Neural progenitor cell (in vitro differentiated cells): ENCODE data around the gene SCGB3A1. TPM values are rescaled to one million over a fixed set of nuclear protein-coding genes. Genes with fewer than 3 reads are reported as not detected.

ENCODE experiments used
- DNase-seq: peaks from one replicate; pipeline ENCODE4 v3.0.0-alpha.2; 2016; ENCODE audit warnings: low spot score
- H2AFZ ChIP-seq: fragments of 200-600 bp; sonication (generic); replicated peaks from 2 replicates; pipeline ENCODE4 v1.6.1; 2016; ENCODE audit warnings: antibody characterized with exemption
- H3F3A ChIP-seq: fragments of 200-600 bp; sonication (generic); 2 replicates; pipeline ENCODE4 v1.6.1; 2016; ENCODE audit warnings: antibody characterized with exemption, low read depth
- H3K27ac ChIP-seq: fragments of 200-600 bp; sonication (generic); 2 replicates; pipeline ENCODE4 v1.5.1; 2016; ENCODE audit warnings: mild to moderate bottlenecking
- H3K27me3 ChIP-seq: fragments of 200-600 bp; sonication (generic); 2 replicates; pipeline ENCODE4 v1.6.1; 2016; ENCODE audit warnings: mild to moderate bottlenecking, moderate library complexity
- H3K36me3 ChIP-seq: fragments of 200-600 bp; sonication (generic); 2 replicates; pipeline ENCODE4 v1.5.1; 2016
- H3K4me1 ChIP-seq: fragments of 200-600 bp; sonication (generic); 2 replicates; pipeline ENCODE4 v1.6.1; 2016; ENCODE audit warnings: mixed run types
- H3K4me2 ChIP-seq: fragments of 200-600 bp; sonication (generic); 2 replicates; pipeline ENCODE4 v1.6.1; 2016
- H3K4me3 ChIP-seq: fragments of 200-600 bp; sonication (generic); 2 replicates; pipeline ENCODE4 v1.5.1; 2016
- H3K79me2 ChIP-seq: fragments of 200-600 bp; sonication (generic); 2 replicates; pipeline ENCODE4 v1.6.1; 2016; ENCODE audit warnings: low read depth
- H3K9ac ChIP-seq: fragments of 200-600 bp; sonication (generic); 2 replicates; pipeline ENCODE4 v1.6.1; 2016
- H3K9me3 ChIP-seq: fragments of 200-600 bp; sonication (generic); 2 replicates; pipeline ENCODE4 v1.5.1; 2016; ENCODE audit warnings: low read depth
- H4K20me1 ChIP-seq: fragments of 200-600 bp; sonication (generic); 2 replicates; pipeline ENCODE4 v1.6.1; 2016; ENCODE audit warnings: low read depth
- H3K27ac Mint-ChIP-seq: 3 replicates; pipeline ENCODE4 v1.8.0; 2021; ENCODE audit warnings: mixed read lengths
- H3K27me3 Mint-ChIP-seq: 2 replicates; pipeline ENCODE4 v1.8.0; 2022; ENCODE audit warnings: low read depth, mild to moderate bottlenecking, inconsistent platforms, moderate library complexity, mixed read lengths; ENCODE audit not compliant: insufficient read depth
- H3K36me3 Mint-ChIP-seq: 3 replicates; pipeline ENCODE4 v1.8.0; 2021; ENCODE audit warnings: mixed read lengths
- H3K4me1 Mint-ChIP-seq: 3 replicates; pipeline ENCODE4 v1.8.0; 2021; ENCODE audit warnings: mixed read lengths
- H3K4me3 Mint-ChIP-seq: 3 replicates; pipeline ENCODE4 v1.8.0; 2021; ENCODE audit warnings: mild to moderate bottlenecking, moderate library complexity, mixed read lengths
- H3K9me3 Mint-ChIP-seq: 3 replicates; pipeline ENCODE4 v1.8.0; 2020; ENCODE audit warnings: mixed read lengths
- CTCF ChIP-seq: fragments of 200-600 bp; sonication (generic); IDR thresholded peaks from 2 replicates; pipeline ENCODE4 v1.5.1; 2017; ENCODE audit warnings: antibody characterized with exemption, mild to moderate bottlenecking
- EZH2 ChIP-seq: fragments of 200-600 bp; sonication (generic); IDR thresholded peaks from 2 replicates; pipeline ENCODE4 v1.6.1; 2017; ENCODE audit warnings: antibody characterized with exemption, mild to moderate bottlenecking, moderate library complexity
- EZH2phosphoT487 ChIP-seq: fragments of 200-600 bp; sonication (generic); IDR thresholded peaks from 2 replicates; pipeline ENCODE4 v1.6.1; 2017; ENCODE audit warnings: antibody characterized with exemption
- total RNA-seq: library from RNA; depleted of rRNA; stranded (reverse); fragments of >200 nt; gene quantifications from 2 replicates; pipeline ENCODE4 v1.2.3, GENCODE V29; 2015; ENCODE audit warnings: low replicate concordance

The SCGB3A1 gene
- total RNA-seq, 1 donor from 2014 or later: not detected

DNA sequence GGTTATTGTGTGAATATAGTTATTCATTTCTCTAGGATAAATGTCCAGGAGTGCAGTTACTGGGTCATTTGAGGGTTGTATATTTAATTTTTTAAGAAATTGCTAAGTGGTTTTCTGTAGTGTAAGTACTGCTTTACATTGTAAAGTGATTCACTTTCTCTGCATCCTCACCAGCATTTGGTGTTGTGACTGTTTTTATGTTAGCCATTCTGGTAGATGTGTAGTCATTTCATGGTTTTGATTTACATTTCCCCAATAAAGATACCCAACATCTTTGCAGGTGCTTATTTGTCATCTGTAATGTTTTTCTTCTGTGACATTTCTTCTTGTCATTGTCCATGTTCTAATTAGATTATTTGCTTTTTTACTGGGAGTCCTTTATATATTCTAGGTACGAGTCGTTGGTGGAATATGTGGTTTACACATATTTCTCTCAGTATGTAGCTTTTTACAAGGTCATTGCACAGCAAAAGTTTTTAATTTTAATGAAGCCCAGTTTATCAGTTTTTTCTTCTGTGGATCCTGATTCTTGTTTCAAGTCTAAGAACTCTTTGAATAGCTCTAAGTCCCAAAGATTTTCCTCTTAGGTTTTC is 34.0 kb downstream of the SCGB3A1 start:
- Histone ChIP-seq H3K27me3 (no peaks in the 10 kb centered on the region), H3K9ac (no peak overlapping the region), H2AFZ (no peak overlapping the region), H3K4me1 (peaks cover 7% of the 10 kb centered on the region), H3K4me2 (no peak overlapping the region), H3K9me3 (no peaks in the 10 kb centered on the region), H3F3A (no peaks in the 10 kb centered on the region), H3K36me3 (peaks cover 24% of the 10 kb centered on the region), H3K4me3 (no peak overlapping the region), H4K20me1 (peaks cover 18% of the 10 kb centered on the region), H3K79me2 (peaks cover 76% of the 10 kb centered on the region), H3K27ac (no peak overlapping the region)
- H3K36me3 Mint-ChIP-seq: peaks cover 68% of the 10 kb centered on the region
- peaks cover 2% of the 10 kb centered on the region for H3K27me3 Mint-ChIP-seq
- H3K9me3 Mint-ChIP-seq: peaks cover 3% of the 10 kb centered on the region
- no peak for DNase-seq
- H3K27ac Mint-ChIP-seq: no peak overlapping the region
- H3K4me3 Mint-ChIP-seq: no peak overlapping the region
- H3K4me1 Mint-ChIP-seq: peaks cover 4% of the 10 kb centered on the region
- TF ChIP-seq EZH2 (no peak), CTCF (no peak), EZH2phosphoT487 (no peak)

DNA sequence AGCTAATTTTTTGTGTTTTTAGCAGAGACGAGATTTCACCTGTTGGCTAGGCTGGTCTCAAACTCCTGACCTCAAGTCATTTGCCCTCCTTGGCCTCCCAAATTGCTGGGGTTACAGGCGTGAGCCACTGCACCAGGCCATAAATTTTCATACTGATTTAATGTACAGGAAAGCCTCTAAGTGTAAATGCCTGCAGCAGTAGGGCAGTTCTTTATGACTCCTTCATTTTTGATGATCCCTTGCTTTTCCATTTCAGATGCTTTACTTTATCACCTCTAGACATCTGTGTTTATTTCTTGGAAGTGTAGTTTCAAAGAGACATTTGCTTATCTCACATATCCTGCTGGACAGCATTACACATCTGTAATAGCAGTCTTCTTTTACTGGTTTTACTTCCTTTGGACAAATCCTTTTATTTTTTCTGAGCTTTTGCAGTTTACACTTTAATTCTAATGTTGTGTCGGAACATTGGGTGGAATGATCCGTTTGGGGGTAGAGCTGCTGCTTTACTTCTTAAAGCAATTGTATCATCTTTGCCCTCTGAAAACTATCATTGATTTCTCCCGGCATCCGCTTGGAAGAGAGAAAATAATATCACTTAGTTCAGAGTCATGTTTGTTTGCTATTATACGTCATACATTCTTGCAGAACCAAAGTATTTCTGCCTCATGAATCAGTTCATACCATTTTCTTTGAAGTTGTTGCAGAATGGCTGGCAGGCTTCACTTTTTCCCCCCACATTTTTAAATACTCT is 36.0 kb downstream of the SCGB3A1 start:
- Histone ChIP-seq H3K79me2 (peaks cover 73% of the 10 kb centered on the region), H3K9me3 (no peaks in the 10 kb centered on the region), H3F3A (no peaks in the 10 kb centered on the region), H3K36me3 (peaks cover 28% of the 10 kb centered on the region), H3K4me3 (no peak overlapping the region), H2AFZ (no peak overlapping the region), H3K4me1 (peaks cover 7% of the 10 kb centered on the region), H4K20me1 (peaks cover 18% of the 10 kb centered on the region), H3K4me2 (no peak overlapping the region), H3K27ac (no peak overlapping the region), H3K9ac (no peak overlapping the region), H3K27me3 (no peaks in the 10 kb centered on the region)
- Mint-ChIP-seq H3K27me3 (no peaks in the 10 kb centered on the region), H3K27ac (no peak overlapping the region), H3K9me3 (peaks cover 3% of the 10 kb centered on the region), H3K36me3 (peaks cover 62% of the 10 kb centered on the region), H3K4me3 (no peak overlapping the region), H3K4me1 (peaks cover 4% of the 10 kb centered on the region)
- no peak for DNase-seq
- no peak for TF ChIP-seq EZH2phosphoT487
- TF ChIP-seq EZH2: no peak
- TF ChIP-seq CTCF: no peak

DNA sequence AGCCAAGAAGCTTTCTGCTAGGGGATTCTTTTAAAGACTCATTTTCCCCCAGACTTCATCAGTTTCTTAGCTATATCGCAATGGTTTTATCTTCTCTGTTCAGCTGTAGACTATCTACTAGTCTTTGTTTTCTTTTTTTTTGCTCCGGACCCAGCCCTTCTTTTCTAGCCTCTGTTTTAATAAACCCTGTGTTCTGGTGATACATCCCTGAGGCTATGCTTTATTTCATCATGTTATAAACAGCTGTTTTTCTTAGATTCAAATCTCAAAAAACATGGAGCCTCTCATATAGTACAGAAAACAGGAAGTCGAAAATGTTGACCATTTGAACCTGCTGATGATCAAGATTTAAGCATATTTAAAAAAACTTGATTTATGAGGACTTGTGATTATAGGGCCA is 37.8 kb downstream of the SCGB3A1 start:
- peaks cover 20% of the 10 kb centered on the region for H4K20me1 ChIP-seq
- H3K9me3 ChIP-seq: no peaks in the 10 kb centered on the region
- H3K4me2 ChIP-seq: no peak overlapping the region
- Mint-ChIP-seq H3K9me3 (peaks cover 3% of the 10 kb centered on the region), H3K4me3 (no peak overlapping the region), H3K27ac (no peak overlapping the region), H3K4me1 (peaks cover 4% of the 10 kb centered on the region), H3K36me3 (peaks cover 54% of the 10 kb centered on the region), H3K27me3 (no peaks in the 10 kb centered on the region)
- H3K27me3 ChIP-seq: no peaks in the 10 kb centered on the region
- peaks cover 71% of the 10 kb centered on the region for H3K79me2 ChIP-seq
- peaks cover 7% of the 10 kb centered on the region for H3K4me1 ChIP-seq
- no peak overlapping the region for H3K9ac ChIP-seq
- peak overlapping the region; percentile 31 for H3K27ac ChIP-seq
- no peak for TF ChIP-seq CTCF
- no peak for TF ChIP-seq EZH2
- TF ChIP-seq EZH2phosphoT487: no peak
- H3K4me3 ChIP-seq: no peak overlapping the region
- peaks cover 27% of the 10 kb centered on the region for H3K36me3 ChIP-seq
- no peak for DNase-seq
- H3F3A ChIP-seq: no peaks in the 10 kb centered on the region
- H2AFZ ChIP-seq: no peak overlapping the region
